Measurements from ENCODE around the gene DOK4. TPM values are rescaled to one million over a fixed set of nuclear protein-coding genes. Genes with fewer than 3 reads are reported as not detected.

Gene DOK4
- total RNA-seq, 1 donor from 2014 or later = 69.4 TPM

DNA sequence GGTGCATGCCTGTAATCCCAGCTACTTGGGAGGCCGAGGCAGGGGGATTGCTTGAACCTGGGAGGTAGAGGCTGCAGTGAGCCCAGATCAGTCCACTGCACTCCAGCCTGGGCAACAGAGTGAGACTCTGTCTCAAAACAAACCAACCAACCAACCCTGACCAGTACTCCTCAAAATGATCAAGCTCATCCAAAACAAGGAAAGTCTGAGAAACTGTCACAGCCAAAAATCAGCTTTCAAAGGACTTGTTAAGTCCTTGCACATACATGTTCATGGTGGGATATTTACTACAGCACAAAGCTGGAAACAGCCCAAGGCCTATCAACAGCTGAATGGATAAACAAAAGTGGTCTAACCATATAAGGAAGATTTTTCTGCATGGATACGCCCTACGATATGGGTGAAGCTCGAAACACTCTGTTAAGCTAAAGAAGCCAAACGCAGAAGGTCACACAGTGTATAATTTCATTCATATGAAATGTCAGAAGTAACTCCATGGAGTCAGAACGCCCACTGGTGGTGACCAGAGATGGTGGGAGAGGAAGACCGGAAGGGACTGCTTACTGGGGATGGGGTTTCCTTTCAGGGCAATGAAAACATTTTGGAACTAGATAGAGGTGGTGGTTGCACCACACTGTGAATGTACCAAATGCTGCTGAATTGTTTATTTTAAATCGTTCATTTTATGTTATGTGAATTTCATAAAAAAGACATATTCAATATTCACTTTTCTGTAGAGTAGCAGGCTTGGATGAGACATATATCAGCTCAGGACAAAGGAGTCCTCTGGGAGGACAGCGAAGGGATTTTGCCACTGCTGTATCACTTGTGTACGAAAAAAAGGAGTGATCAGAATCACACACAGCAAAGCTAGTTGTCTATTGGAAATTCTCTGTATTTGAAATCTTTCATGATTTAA, 64.0 kb downstream of the DOK4 start:
- Mint-ChIP-seq H3K36me3 (ENCODE audit: low read depth, unreplicated experiment) (peaks cover 8% of the 10 kb centered on the region), H3K9me3 (ENCODE audit: unreplicated experiment) (no peaks in the 10 kb centered on the region), H3K4me1 (ENCODE audit: unreplicated experiment) (peaks cover 14% of the 10 kb centered on the region), H3K27me3 (ENCODE audit: unreplicated experiment) (peaks cover 8% of the 10 kb centered on the region), H3K4me3 (ENCODE audit: unreplicated experiment) (peak overlapping the region; percentile 18), H3K27ac (ENCODE audit: unreplicated experiment) (no peak overlapping the region)
- no peak for DNase-seq (ENCODE audit: low spot score)
- TF ChIP-seq, protein P1, sequence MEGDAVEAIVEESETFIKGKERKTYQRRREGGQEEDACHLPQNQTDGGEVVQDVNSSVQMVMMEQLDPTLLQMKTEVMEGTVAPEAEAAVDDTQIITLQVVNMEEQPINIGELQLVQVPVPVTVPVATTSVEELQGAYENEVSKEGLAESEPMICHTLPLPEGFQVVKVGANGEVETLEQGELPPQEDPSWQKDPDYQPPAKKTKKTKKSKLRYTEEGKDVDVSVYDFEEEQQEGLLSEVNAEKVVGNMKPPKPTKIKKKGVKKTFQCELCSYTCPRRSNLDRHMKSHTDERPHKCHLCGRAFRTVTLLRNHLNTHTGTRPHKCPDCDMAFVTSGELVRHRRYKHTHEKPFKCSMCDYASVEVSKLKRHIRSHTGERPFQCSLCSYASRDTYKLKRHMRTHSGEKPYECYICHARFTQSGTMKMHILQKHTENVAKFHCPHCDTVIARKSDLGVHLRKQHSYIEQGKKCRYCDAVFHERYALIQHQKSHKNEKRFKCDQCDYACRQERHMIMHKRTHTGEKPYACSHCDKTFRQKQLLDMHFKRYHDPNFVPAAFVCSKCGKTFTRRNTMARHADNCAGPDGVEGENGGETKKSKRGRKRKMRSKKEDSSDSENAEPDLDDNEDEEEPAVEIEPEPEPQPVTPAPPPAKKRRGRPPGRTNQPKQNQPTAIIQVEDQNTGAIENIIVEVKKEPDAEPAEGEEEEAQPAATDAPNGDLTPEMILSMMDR (IDR thresholded peaks at IDR 0.05; ENCODE audit: unreplicated experiment) = peak; percentile 32

Other genes starting within 250 kb of the DOK4 start
- gene ARL2BP, start 241.2 kb downstream of the DOK4 start, total RNA-seq (ENCODE audit: unreplicated experiment) = 46.7 TPM
- 3.3 TPM for gene PLLP, start 201.8 kb downstream of the DOK4 start, total RNA-seq (ENCODE audit: unreplicated experiment)
- not detected for gene CCL22, start 127.7 kb downstream of the DOK4 start, total RNA-seq (ENCODE audit: unreplicated experiment)
- 9.2 TPM for gene CX3CL1, start 114.0 kb downstream of the DOK4 start, total RNA-seq (ENCODE audit: unreplicated experiment)
- not detected for gene CCL17, start 81.7 kb downstream of the DOK4 start, total RNA-seq (ENCODE audit: unreplicated experiment)
- 82.6 TPM for gene CIAPIN1, start 39.1 kb downstream of the DOK4 start, total RNA-seq (ENCODE audit: unreplicated experiment)
- gene COQ9, start 39.0 kb downstream of the DOK4 start, total RNA-seq (ENCODE audit: unreplicated experiment) = 23.1 TPM
- 52.1 TPM for gene POLR2C, start 23.8 kb downstream of the DOK4 start, total RNA-seq (ENCODE audit: unreplicated experiment)
- gene CCDC102A, start 50.1 kb upstream of the DOK4 start, total RNA-seq (ENCODE audit: unreplicated experiment) = 14.6 TPM
- gene ADGRG5, start 56.1 kb upstream of the DOK4 start, total RNA-seq (ENCODE audit: unreplicated experiment) = 0.28 TPM
- gene ADGRG1, start 142.1 kb upstream of the DOK4 start, total RNA-seq (ENCODE audit: unreplicated experiment) = 2.7 TPM
- gene ADGRG3, start 181.8 kb upstream of the DOK4 start, total RNA-seq (ENCODE audit: unreplicated experiment) = 0.31 TPM
- gene DRC7, start 208.3 kb upstream of the DOK4 start, total RNA-seq (ENCODE audit: unreplicated experiment) = 1.8 TPM
- 29.2 TPM for gene KATNB1, start 249.3 kb upstream of the DOK4 start, total RNA-seq (ENCODE audit: unreplicated experiment)

Measured in endothelial cell (in vitro differentiated cells).